Retina (tissue), 1 donor: Measurements from ENCODE around the gene ZNF574.

Experiments used
- DNase-seq: peaks from one replicate; pipeline ENCODE4 v3.0.0-alpha.2; 2016

ZNF574 gene

DNA sequence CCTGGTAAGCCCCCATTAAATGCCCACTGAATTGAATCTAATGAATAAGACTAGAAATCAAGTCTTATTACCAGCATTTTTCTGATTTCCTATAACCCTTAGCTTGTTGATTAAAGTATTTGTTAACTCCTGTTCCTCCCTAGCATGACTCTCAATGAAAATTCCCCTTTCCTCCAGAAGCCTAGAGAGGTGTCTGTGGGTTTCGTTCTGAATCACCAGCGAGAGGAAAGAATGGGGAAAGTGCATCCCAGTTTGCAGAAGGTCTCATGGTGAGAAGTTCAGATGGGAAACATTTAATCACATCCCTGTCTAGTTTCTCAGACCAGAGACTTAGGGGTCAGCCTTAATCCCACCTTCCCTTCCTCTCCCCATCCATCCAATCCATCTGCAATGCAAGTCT, 29.4 kb downstream of the ZNF574 start:
- DNase-seq, result no peak

DNA sequence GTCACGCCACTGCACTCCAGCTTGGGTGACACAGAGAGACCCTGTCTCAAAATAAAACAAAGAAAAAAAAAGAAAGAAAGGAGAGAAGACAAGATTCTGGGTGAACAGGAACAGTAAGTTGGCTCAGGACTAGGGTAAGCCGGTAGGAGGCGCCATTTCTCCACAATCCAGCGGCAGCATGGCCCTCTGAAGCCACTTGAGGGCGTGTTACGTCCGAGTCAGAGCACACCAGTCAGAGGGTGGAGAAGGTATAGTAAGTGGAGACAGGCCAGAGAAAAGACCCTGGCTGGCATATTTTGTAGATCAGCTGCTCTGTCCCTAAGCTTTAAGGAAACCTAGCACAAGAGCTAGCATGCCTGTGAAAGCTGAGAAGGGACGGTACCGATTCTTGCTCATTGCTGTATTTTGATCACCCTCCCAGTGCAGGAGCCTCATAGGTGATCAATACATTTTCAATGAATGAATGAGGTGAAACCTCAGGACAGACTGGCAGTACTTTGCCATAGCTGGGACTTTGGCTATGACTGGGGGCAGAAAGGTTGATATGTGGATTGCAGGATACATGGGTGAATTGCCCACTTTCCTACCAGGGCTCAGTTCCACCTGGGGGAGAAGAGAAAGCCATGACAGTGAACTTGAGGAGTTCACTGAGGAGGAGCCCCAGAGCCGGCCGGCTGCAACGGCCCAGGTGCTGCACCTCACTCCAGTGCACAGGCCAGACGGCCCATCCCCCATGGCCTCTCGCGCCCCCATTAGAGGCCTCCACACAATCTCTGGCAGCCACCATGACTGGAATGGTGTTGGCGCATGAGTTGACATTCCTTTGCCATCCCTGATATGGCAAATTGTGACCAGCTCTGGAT, 32.8 kb downstream of the ZNF574 start:
- DNase-seq, result peak; percentile 85

DNA sequence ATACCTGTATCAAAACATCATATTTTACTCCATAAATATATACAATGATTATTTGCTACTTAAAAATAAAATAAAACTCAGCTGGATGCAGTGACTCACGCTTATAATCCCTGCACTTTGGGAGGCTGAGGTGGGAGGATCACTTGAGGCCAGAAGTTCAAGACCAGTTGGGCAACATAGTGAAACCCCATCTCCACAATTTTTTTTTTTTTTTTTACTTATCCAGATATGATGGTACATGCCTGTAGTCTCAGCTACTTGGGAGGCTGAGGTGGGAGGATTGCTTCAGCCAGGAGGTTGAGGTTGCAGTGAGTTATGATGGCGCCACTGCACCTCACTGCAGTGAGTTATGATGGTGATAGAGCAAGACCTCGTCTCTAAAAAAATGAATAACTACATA, 33.9 kb downstream of the ZNF574 start:
- no peak for DNase-seq

DNA sequence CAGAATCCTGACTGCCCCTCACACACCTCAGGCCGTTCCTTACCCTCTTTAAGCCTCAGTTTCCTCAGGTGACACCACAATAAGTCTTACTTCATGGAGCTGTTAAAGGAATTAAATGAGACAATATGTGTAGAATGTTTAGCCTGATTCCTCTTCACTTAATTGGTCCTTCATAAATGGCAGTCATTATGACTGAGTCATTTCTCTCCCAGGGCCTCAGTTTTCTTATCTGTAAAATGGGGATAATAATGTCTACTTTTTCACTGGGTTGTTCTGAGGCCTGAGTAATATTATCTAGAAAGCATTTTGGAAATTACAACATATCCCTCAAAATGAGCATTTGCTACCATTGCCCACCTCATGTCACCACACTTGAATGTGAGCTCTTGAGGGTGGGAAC, 34.7 kb downstream of the ZNF574 start:
- DNase-seq, result no peak

DNA sequence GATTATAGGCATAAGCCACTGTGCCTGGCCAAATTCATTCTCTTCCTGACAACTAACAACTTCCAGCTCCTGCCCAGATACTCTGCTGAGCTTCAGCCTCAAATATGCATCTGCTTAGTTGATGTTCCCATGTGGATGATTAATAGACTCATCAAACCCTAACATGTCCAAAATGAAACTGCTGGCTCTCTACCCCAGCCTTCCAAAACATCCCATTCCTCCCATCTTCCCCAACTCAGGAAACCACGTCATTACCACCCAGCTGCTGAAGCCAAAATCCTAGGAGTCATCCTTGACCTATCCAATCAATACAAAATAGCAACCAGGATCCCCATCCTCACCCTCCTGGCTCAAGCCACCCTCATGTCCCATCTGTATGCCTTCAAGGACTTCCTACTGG, 35.4 kb downstream of the ZNF574 start:
- no peak for DNase-seq

DNA sequence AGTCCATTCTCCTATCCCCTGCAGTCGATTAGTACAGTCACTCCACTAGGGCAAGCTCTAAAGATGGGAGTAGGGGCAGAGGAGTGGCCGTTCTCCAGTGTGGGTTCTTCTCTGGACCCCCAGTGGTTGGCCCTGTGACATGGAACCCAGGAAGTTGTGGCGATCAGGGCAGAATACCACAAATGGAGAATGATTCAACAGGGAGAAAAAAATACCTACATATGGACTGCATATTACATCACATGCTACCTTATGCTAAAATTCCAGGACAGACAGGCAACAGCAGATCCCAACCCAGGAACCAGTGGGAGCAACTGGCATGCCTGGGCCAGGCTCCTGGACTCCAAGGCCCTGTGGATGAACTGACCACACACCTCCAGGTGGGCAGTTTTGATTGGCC, 35.8 kb downstream of the ZNF574 start:
- no peak for DNase-seq

DNA sequence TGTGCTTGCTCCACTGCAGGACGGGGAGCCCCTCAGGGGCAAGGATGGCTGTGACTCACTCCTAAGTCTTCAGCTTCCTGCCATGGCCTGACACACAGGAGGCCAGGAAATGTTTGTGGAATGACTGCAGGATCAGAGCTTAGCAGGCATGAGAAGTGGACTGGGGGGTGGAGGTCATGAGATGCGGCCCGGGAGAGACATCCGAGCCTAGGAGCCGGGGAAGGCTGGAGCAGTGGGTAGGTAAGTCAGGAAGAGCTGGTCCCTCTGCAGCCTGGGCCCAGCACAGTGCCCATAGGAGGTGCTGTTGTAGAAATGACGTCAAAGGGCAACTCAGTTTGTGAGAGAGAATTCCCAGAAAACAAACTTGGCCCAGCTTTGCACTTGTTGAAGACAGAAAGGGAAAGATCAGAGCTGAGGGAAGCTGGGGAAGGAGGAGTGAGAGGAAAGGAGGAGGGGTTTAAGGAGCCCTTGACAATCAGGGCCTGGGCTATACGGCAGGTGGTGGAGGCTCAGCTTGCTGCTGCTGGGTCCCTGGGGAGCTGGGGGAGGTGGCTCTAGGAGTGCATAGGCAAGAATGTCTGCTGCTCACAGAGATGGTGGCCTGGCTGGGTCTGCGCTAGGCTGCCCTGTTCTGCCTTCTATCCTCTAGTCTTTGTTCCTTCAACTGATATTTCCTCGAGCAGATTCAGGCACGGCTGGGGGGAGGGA, 37.8 kb downstream of the ZNF574 start:
- peak; percentile 52 for DNase-seq

DNA sequence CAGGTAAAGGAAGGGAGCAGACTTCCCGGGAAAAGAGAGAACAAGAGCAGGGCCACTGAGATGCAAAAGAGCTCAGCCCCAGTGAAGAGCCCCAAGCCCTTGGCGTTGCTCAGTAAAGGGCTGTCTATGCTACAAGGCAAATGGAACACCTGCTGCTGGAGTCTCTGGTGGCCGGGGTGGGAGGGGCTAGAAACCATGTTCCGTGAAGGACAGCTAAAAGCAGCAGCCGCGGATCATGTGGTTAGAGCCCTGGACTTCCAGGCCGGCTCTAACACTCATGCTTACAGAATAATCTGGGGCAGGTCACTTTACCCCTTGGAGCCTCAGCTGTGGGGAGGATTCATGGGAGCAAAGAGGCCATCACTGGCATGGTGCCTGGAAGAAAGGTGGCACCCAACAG, 38.4 kb downstream of the ZNF574 start:
- DNase-seq, result no peak

DNA sequence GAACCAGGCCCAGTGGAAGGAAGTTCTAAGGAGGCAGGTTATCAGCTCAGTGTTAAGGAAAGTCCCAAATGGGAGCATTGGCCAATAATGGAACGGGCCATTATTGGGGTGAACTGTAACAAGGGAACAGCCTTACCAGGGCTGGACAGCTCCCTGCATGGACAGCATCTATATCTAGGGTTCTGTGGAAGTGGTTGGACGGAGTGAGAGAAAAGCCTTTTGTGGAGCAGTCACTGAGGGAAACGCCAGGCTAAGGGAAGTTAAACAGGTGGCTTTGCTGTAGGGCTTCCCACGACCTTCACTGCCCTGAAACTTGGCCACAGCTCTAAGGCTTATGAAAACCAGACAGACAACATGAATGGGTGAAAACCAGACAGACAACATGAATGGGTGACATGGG, 39.3 kb downstream of the ZNF574 start:
- DNase-seq, result no peak

DNA sequence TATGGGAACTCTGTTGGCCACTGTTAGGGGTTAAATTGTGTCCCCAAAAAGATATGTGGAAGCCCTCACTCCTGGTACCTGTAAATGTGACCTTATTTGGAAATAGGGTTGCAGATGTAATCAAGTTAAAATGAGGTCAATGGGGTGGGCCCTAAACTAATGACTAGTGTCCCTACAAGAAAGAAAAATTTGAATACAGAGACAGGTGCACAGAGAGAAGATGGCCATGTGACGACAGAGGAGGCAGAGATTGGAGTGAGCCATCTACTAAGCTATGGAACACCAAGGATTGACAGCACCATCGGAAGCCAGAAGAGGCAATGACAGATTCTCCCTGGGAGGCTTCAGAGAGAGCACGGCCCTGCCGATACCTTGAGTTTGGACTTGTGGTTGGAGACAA, 39.7 kb downstream of the ZNF574 start:
- no peak for DNase-seq

DNA sequence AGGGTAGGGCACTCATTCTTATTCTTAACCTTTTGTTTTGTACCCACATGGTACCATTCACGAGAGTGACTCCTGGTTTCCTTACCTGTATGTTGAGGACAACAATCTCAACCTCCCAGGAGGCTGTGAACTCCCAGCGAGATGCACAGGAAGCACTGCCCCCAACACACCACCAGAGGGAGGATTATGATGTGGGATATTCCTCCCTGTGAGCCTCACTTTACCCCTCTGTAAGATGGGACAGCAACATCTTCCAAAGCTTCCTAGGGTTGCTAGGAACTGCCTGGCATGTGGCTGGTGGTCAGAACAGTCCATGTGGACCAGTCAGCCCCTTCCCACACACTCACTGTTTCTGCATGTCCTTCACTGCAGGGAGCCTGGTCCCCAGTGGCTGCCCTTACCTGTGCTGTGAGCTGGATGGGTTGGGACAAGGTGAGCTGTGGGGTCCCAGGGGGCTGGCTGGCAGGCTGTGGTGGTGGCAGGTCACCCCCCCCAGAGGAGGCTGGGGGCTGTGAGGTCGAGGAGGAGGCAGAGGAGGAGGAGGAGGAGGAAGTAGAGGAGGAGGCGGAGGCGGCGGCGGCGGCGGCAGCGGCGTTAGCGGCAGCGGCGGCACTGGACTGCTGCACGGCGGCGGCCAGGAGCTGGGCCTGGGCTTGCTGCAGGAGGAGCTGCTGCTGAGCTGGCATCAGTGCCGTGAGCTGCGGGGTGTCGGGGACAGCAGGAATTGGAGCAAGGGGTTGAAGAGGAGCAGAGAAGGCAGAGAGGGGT, 40.5 kb downstream of the ZNF574 start:
- no peak for DNase-seq

DNA sequence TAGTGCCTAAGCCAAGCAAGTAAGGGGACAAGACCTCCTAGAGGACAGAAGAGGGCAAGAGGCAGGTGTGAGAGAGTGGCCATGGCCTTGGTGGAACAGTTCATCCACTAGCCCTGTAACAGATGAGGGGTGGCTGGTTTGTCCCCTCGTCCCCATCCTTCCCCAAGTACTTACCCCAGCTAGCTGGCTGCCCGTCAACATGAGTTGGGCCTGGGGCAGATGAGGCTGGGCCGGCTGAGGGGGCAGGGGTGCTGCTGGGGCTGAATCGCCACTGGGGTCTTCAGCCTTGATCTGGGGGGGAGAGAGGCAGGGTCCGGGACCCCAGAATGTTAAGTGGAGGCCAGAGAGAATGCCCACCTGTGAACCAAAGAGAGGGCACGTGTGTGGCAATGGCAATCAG, 41.1 kb downstream of the ZNF574 start:
- no peak for DNase-seq

DNA sequence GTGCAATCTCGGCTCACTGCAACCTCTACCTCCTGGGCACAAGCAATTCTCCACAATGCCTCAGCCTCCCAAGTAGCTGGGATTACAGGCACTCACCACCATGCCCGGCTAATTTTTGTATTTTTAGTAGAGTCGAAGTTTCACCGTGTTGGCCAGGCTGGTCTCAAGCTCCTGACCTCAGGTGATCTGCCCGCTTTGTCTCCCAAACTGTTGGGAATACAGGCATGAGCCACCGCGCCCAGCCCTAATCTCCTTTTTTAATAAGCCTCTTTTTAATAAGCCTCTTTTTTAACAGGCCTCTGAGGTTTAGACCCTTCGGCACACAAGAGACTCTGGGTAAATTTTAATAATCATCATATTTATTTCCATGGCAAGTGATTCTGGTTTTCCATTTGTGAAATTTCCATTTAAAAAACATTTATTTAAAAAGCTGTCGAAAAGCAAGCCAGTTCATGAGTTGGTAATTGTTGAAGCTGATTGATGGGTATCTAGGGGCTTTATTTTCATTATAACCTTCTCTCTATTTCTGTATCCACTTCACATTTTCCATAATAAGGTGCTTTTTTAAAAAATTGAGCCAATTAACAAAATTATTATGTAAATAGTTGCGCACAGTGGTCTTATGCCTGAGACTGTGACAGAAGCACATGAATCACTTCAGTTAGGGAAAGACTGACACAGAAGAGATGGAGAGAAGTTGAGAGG, 44.5 kb downstream of the ZNF574 start:
- no peak for DNase-seq

DNA sequence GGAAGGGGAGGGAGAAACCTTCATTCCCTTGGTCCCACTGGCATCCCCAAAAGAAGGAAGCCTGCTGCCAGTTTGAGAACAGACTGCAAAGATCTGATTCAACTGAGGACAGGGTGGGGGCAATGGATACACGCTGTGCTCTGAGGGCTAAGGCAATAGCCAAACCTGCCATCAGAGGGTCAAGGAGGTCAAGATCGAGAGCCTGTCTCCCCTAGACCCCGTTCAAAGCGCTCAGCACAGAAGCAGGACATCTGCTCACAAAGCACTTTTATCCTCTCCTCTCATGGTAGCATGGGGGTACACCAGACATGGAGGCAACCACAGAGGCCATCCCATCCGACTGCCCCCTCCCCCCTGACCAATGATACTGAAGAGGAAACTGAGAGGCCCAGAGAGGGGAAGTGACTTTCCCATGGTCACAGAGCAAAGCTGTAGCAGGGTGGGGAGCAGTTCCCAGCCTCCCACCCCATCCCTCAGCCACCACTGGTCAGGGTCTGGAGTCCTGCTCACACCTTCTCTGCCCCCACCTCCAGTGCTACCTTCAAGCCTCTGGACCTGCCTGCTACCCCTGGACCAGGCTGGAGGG, 45.2 kb downstream of the ZNF574 start:
- no peak for DNase-seq

DNA sequence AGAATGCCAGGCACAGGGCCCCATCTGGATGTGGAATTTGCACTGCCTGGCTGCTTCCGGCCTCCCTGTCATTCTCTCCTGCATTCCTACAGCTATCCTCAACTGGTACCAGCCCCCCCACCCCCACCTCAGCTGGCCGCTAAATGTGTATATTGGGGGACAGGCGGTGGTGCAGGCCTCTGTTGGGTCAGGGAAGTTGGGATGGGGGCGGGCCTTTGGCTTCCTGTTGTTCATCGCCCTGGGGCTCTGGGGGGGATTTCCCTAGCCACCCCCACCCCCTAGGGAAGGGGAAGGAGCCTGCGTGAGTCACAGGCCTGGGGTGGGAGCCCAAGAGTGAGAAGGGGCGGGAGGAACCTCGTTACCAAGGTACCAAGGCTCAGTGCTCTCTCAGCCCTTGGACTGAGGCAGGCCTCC, 45.7 kb downstream of the ZNF574 start:
- no peak for DNase-seq

DNA sequence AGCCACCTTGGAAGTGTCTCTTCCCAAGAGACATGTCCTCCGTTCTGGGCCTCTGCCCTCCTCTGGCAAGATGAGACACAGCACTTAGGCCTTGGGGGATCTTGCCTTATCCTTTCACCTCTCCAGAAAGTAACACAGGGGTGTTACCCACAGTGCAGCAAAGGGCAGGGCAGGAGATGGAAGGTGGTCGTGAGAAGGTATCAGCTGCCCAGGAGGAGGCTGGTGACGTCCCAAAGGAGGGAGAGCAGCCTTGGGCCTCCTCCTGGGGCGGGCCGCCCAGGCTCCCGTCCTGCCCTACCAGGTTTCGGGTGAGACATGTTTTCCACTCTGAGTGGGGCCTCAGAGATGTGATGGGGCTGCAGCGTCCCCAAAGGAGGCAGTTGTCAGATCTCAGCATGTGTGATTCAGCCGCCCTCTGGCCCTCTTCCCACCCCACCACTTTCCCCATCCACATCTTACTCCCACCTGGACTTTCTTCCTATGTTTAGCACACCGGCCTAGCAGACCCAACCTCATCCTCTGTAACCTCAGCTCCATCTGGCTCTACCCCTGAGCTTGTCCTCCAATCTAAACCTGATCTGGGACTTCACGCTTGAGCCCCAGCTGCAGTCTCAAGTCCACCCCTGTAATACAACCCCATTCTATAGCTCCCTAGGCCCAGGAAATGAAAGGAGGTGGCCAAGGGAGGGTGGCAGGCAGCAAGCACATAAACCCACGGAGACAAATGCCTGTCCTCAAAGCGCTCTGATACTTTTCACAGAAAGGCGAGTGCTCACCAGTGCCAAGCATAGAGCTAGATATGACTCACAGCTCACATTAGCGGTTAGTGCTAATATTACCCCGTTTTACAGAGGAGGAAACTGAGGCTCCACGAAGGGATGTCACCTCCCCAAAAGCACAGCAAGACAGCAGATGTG, 47.0 kb downstream of the ZNF574 start:
- no peak for DNase-seq

DNA sequence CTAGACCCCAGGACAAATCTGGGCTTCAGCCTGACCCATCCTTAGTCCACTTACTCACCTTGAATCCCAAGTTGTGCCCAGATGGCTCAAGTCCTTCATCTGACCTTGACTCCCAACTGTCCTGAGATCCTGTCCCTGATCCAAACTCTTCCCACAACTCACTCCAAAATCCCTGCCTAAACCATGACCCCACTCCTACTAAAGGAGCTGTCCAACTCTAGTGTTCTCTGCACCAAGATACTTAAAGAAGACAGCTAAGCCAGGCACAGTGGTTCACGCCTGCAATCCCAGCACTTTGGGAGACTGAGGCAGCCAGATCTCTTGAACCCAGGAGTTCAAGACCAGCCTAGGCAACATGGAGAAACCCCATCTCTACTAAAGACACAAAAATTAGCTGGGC, 47.8 kb downstream of the ZNF574 start:
- no peak for DNase-seq

DNA sequence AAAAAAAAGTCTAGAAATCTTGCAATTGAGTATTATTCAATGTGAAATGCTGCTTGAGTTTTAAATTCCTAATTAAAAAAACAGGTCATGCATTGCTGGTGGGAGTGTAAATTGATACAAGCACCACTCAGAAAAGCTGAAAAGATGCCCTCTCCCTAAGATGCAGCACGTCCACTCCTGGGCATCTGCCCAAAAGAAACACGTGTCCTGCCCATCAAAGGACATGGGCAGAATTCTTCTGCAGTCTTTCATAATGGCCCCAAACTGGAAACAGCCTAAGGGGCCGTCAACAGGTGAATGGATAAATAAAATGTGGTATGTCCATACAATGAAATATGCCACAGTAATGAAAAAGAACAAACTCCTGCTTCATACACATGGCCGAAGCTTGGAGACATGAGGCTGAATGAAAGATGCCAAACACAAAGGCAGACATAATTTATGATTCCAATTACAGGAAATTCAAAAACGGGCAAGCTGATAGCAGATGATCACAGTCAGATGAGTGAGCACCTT, 48.5 kb downstream of the ZNF574 start:
- DNase-seq, result no peak

DNA sequence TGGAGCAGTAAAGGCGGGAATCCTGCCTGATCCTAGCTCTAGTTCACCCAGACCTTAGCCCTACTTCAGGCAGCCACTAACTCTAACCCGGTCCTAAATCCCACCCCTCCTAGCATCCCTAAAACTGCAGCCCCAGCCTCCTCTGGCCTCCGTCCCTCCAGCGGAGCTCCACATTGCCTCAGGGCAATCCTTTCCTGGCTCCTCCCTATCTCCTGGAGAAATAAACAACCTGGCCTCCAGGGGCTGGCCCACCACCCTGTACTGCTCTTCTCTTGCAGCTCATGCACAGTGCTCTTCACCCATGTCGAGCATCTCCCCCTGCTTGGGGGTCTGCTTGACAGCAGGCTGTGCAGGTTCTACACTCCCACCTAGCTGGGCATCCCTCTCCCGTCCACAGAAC, 49.6 kb downstream of the ZNF574 start:
- no peak for DNase-seq

DNA sequence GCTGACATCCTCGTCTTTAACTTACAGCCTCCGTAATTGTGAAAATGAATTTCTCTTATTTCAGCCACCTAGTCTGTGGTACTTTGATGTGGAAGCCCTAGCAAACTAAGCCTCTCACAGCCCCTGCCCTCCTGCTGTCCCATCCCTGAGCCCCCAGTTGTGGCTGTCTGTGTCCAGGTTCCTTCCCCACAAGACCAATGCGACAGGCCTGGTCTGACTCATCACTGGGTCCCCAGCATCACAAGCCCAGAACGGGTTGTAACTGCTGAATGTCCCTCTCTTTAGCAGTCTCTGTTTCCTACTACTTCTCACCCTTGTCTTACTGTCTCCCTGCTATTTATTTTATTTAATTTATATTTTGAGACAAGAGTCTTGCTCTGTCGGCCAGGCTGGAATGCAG, 50.6 kb downstream of the ZNF574 start:
- no peak for DNase-seq
